ENCODE measurements around the gene YIPF3.
"Not testable (repeated sequence)": the region's sequence is repeated elsewhere in the genome, so short reads cannot be mapped to it uniquely, and the experiment has no call there.

YIPF3 gene

GRCh38 chr6:43516697-43517504, at the start of gene YIPF3, which contains the start of gene POLR1C:
Gene YIPF3 (minus strand): TSS chr6:43516926. CDS start chr6:43516807, 119 bp downstream.
Gene POLR1C (plus strand): TSS chr6:43517089. CDS start chr6:43517110, 21 bp downstream.
- H3K27ac ChIP-seq, result peak within 1 kb of the TSS; percentile 82 to 88
- TF ChIP-seq CTCF (IDR thresholded peaks at IDR 0.05), result no peak
- peak; percentile 98 for DNase-seq (ENCODE audit: low spot score)
- H3K4me3 ChIP-seq, result peak within 1 kb of the TSS; percentile 97

- no peak for DNase-seq (ENCODE audit: low spot score)
- TF ChIP-seq CTCF (IDR thresholded peaks at IDR 0.05), result no peak
These were observed 42.6 kb upstream of the YIPF3 start for GRCh38 chr6:43559328-43559727.

GRCh38 chr6:43557620-43558019, 40.9 kb upstream of the YIPF3 start:
- not testable (repeated sequence) for DNase-seq (ENCODE audit: low spot score); H3K27ac ChIP-seq; H3K4me3 ChIP-seq

More at GRCh38 chr6:43559328-43559727, 42.6 kb upstream of the YIPF3 start:
- Histone ChIP-seq H3K4me3 (no peak overlapping the region), H3K27ac (no peak overlapping the region)

GRCh38 chr6:43547222-43547621, 30.5 kb upstream of the YIPF3 start:
- no peak for DNase-seq (ENCODE audit: low spot score)

GRCh38 chr6:43544461-43544860, 27.7 kb upstream of the YIPF3 start:
- H3K4me3 ChIP-seq, result no peak overlapping the region
- no peak for DNase-seq (ENCODE audit: low spot score)
- TF ChIP-seq CTCF (IDR thresholded peaks at IDR 0.05), result no peak

More at GRCh38 chr6:43547222-43547621, 30.5 kb upstream of the YIPF3 start:
- TF ChIP-seq CTCF (IDR thresholded peaks at IDR 0.05), result no peak
- H3K27ac ChIP-seq, result no peak overlapping the region
- no peak overlapping the region for H3K4me3 ChIP-seq

GRCh38 chr6:43541774-43542471, 25.2 kb upstream of the YIPF3 start:
- H3K4me3 ChIP-seq, result no peak overlapping the region
- DNase-seq (ENCODE audit: low spot score), result no peak
- H3K27ac ChIP-seq, result no peak overlapping the region
- TF ChIP-seq CTCF (IDR thresholded peaks at IDR 0.05), result no peak

More at GRCh38 chr6:43544461-43544860, 27.7 kb upstream of the YIPF3 start:
- H3K27ac ChIP-seq, result no peak overlapping the region

GRCh38 chr6:43540507-43540906, 23.8 kb upstream of the YIPF3 start:
- TF ChIP-seq CTCF (IDR thresholded peaks at IDR 0.05), result no peak

GRCh38 chr6:43539409-43539808, 22.7 kb upstream of the YIPF3 start:
- H3K27ac ChIP-seq; DNase-seq (ENCODE audit: low spot score); H3K4me3 ChIP-seq: not testable (repeated sequence)

More at GRCh38 chr6:43540507-43540906, 23.8 kb upstream of the YIPF3 start:
- Histone ChIP-seq H3K4me3 (no peak overlapping the region), H3K27ac (no peak overlapping the region)
- DNase-seq (ENCODE audit: low spot score), result no peak

GRCh38 chr6:43538986-43539385, 22.3 kb upstream of the YIPF3 start:
- DNase-seq (ENCODE audit: low spot score); H3K4me3 ChIP-seq; H3K27ac ChIP-seq: not testable (repeated sequence)

All from coronary artery (tissue), 2 donors.